ENCODE measurements around the gene CACNA1A. TPM values are rescaled to one million over a fixed set of nuclear protein-coding genes. Genes with fewer than 3 reads are reported as not detected.

The CACNA1A gene
- total and polyA plus RNA-seq, 8 donors = 0.58 to 12.5 (median 3.8) TPM; not detected in 1

GRCh38 chr19:13284929-13285928 lies 221.1 kb downstream of the CACNA1A start:
- H3K4me3 ChIP-seq = no peak overlapping the region
- intact Hi-C loops (cut with DNase I; ENCODE audit: low total_unique reads) = no loop called here
- WGBS, 5 donors = 44 to 50% (median 49%) methylated on average over 13 of the region's 13 CpGs

GRCh38 chr19:13283871-13284270 lies 222.4 kb downstream of the CACNA1A start:
- DNase-seq = no peak
- no peak overlapping the region for H3K4me3 ChIP-seq
- 15 to 57% (median 29%) methylated on average over 1 of the region's 1 CpG for WGBS, 5 donors
- H3K36me3 ChIP-seq = no peaks in the 10 kb centered on the region
- H3K9me3 ChIP-seq = no peaks in the 10 kb centered on the region
- H3K27me3 ChIP-seq = peaks cover 0 to 59% (median 18%) of the 10 kb centered on the region in 3 donors
- no peak overlapping the region for H3K27ac ChIP-seq
- no peaks in the 10 kb centered on the region for H3K4me1 ChIP-seq
- intact Hi-C loops (cut with DNase I; ENCODE audit: low total_unique reads) = no loop called here
- TF ChIP-seq EP300 (IDR thresholded peaks at IDR 0.05) (no peak), CTCF (IDR thresholded peaks at IDR 0.05) (no peak), POLR2A (IDR thresholded peaks at IDR 0.05) (no peak), POLR2AphosphoS5 (IDR thresholded peaks at IDR 0.05) (no peak)

More at GRCh38 chr19:13284929-13285928, 221.1 kb downstream of the CACNA1A start:
- H3K27ac ChIP-seq = no peak overlapping the region
- H3K9me3 ChIP-seq = no peaks in the 10 kb centered on the region
- peaks cover 0 to 52% (median 18%) of the 10 kb centered on the region in 3 donors for H3K27me3 ChIP-seq
- DNase-seq = no peak
- no peak for TF ChIP-seq CTCF (IDR thresholded peaks at IDR 0.05)
- TF ChIP-seq POLR2AphosphoS5 (IDR thresholded peaks at IDR 0.05) = no peak
- no peak for TF ChIP-seq POLR2A (IDR thresholded peaks at IDR 0.05)
- no peak for TF ChIP-seq EP300 (IDR thresholded peaks at IDR 0.05)
- H3K36me3 ChIP-seq = no peaks in the 10 kb centered on the region
- H3K4me1 ChIP-seq = no peaks in the 10 kb centered on the region

DNA sequence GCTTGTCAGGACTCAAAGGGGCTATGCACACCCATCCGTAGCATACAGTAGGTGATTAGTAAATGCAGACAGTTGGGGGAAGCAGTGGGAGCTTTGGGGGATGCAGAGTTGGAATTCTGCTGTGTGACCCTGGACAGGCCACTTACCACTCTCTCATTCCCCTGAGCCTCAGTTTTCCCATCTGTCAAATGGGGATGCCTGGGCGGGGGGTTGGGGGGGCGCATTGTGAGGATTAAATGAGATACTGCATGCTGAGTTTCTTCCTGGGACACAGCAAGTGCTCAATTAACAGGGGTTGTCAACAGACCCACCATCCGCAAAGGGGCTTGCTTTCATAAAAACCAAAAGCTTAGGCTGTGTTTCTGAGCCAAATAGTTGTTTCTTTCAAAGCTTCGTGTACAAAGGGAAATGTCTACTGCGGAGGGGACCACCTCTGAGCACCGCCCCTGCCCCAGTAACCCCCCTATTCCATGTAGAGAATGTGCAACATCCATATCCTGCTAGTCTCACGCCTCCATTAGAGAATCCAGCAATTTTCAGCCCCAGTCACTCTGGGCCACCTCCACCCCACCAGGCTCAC lies 223.7 kb downstream of the CACNA1A start:
- no peak for TF ChIP-seq POLR2AphosphoS5 (IDR thresholded peaks at IDR 0.05)
- no peak for TF ChIP-seq EP300 (IDR thresholded peaks at IDR 0.05)
- no peak for TF ChIP-seq CTCF (IDR thresholded peaks at IDR 0.05)
- 68 to 80% (median 72%) methylated on average over 7 to 8 of the region's 8 CpGs for WGBS, 5 donors
- no peak for DNase-seq
- Histone ChIP-seq H3K36me3 (no peaks in the 10 kb centered on the region), H3K27me3 (peaks cover 0 to 59% (median 18%) of the 10 kb centered on the region in 3 donors), H3K4me1 (peaks cover 0 to under 1% (median 0%) of the 10 kb centered on the region in 4 donors), H3K4me3 (no peak overlapping the region), H3K9me3 (no peaks in the 10 kb centered on the region), H3K27ac (no peak overlapping the region)
- intact Hi-C loops (cut with DNase I; ENCODE audit: low total_unique reads) = no loop called here

GRCh38 chr19:13281567-13282291 lies 224.6 kb downstream of the CACNA1A start:
- H3K4me1 ChIP-seq = peaks cover 0 to 8% (median 0%) of the 10 kb centered on the region in 4 donors
- no peaks in the 10 kb centered on the region for H3K36me3 ChIP-seq
- intact Hi-C loops (cut with DNase I; ENCODE audit: low total_unique reads) = no loop called here

More at GRCh38 chr19:13281567-13282291, 224.6 kb downstream of the CACNA1A start:
- TF ChIP-seq EP300 (IDR thresholded peaks at IDR 0.05) = no peak
- no peak for TF ChIP-seq CTCF (IDR thresholded peaks at IDR 0.05)
- TF ChIP-seq POLR2A (IDR thresholded peaks at IDR 0.05) = no peak
- TF ChIP-seq POLR2AphosphoS5 (IDR thresholded peaks at IDR 0.05) = no peak
- H3K4me3 ChIP-seq = no peak overlapping the region
- DNase-seq = no peak
- H3K27me3 ChIP-seq = peaks cover 0 to 57% (median 18%) of the 10 kb centered on the region in 3 donors
- no peaks in the 10 kb centered on the region for H3K9me3 ChIP-seq
- 35 to 42% (median 39%) methylated on average over 19 to 24 of the region's 24 CpGs for WGBS, 5 donors
- no peak overlapping the region for H3K27ac ChIP-seq
